PC-9 (cell line): ENCODE measurements around the gene ARMH4. TPM values are rescaled to one million over a fixed set of nuclear protein-coding genes. Genes with fewer than 3 reads are reported as not detected.

Experiments used
- BruUV-seq: library from RNA; stranded (reverse); fragments of 400-500 nt; replicated peaks from 2 replicates; lab custom pipeline; 2021; lab: Mats Ljungman, UMichigan
- CTCF ChIA-PET: fragments of 300-600 bp; sonication (Branson Sonifier 250); formaldehyde crosslinking; loops from one replicate; lab custom pipeline; 2022; ENCODE audit warnings: antibody characterized with exemption; lab: Charles Lee
- POLR2A ChIA-PET: fragments of 300-600 bp; sonication (Branson Sonifier 250); formaldehyde crosslinking; loops from one replicate; lab custom pipeline; 2022; ENCODE audit warnings: antibody characterized with exemption; ENCODE audit not compliant: unreplicated experiment; lab: Charles Lee
- DNase-seq, 2 experiments: peaks; one replicate each; pipeline versions ENCODE4 v3.0.0 to v3.0.0-alpha.2; 2015 to 2022; ENCODE audit warnings: mixed read lengths in 1 of 2
- H2AFZ ChIP-seq: fragments of 200-600 bp; sonication (generic); 2 replicates; pipeline ENCODE4 v1.8.1; 2017; ENCODE audit warnings: antibody characterized with exemption
- H3F3A ChIP-seq: fragments of 200-600 bp; sonication (generic); 2 replicates; pipeline ENCODE4 v1.8.1; 2017; ENCODE audit warnings: antibody characterized with exemption, mild to moderate bottlenecking, low read depth; ENCODE audit not compliant: insufficient read depth
- H3K27ac ChIP-seq: fragments of 200-600 bp; sonication (generic); 2 replicates; pipeline ENCODE4 v1.6.1; 2016; ENCODE audit warnings: mixed run types
- H3K27me3 ChIP-seq: fragments of 200-600 bp; sonication (generic); 2 replicates; pipeline ENCODE4 v1.6.1; 2016; ENCODE audit warnings: low read depth, mixed run types; ENCODE audit not compliant: insufficient read depth
- H3K36me3 ChIP-seq: fragments of 200-600 bp; sonication (generic); 2 replicates; pipeline ENCODE4 v1.6.1; 2016; ENCODE audit warnings: low read depth, mixed run types
- H3K4me1 ChIP-seq: fragments of 200-600 bp; sonication (generic); replicated peaks from 2 replicates; pipeline ENCODE4 v1.6.1; 2016; ENCODE audit warnings: mixed run types; ENCODE audit not compliant: insufficient read depth
- H3K4me2 ChIP-seq: fragments of 200-600 bp; sonication (generic); 2 replicates; pipeline ENCODE4 v1.6.1; 2017; ENCODE audit warnings: mixed run types
- H3K4me3 ChIP-seq: fragments of 200-600 bp; sonication (generic); 2 replicates; pipeline ENCODE4 v1.6.1; 2016; ENCODE audit warnings: mixed run types
- H3K79me2 ChIP-seq: fragments of 200-600 bp; sonication (generic); 2 replicates; pipeline ENCODE4 v1.6.1; 2017; ENCODE audit warnings: low read depth, mixed run types
- H3K9me2 ChIP-seq: fragments of 200-600 bp; sonication (generic); 2 replicates; pipeline ENCODE4 v1.8.1; 2017; ENCODE audit warnings: mild to moderate bottlenecking; ENCODE audit not compliant: insufficient read depth
- H3K9me3 ChIP-seq: fragments of 200-600 bp; sonication (generic); 2 replicates; pipeline ENCODE4 v1.8.1; 2016; ENCODE audit warnings: low read depth; ENCODE audit not compliant: insufficient read depth
- H4K20me1 ChIP-seq: fragments of 200-600 bp; sonication (generic); 2 replicates; pipeline ENCODE4 v1.8.1; 2017; ENCODE audit not compliant: insufficient read depth
- CTCF ChIP-seq: fragments of 200-600 bp; sonication (generic); conservative IDR thresholded peaks from 2 replicates; pipeline ENCODE4 v1.6.1; 2017; ENCODE audit warnings: mixed run types, antibody characterized with exemption, mild to moderate bottlenecking, moderate library complexity
- EZH2 ChIP-seq: fragments of 200-600 bp; sonication (generic); IDR thresholded peaks from 2 replicates; pipeline ENCODE4 v1.8.0; 2017; ENCODE audit warnings: antibody characterized with exemption, low read depth
- intact Hi-C: fragments of 100-400 bp; cut with micrococcal nuclease; formaldehyde crosslinking; loops from one replicate; pipeline ENCODE4 v1.10.0; 2022; ENCODE audit not compliant: unreplicated experiment
- total RNA-seq: library from RNA; stranded (reverse); gene quantifications from 2 replicates; pipeline ENCODE4 v1.2.3, GENCODE V29; 2021

Gene ARMH4
- total RNA-seq, 1 experiment from 2014 or later = not detected

- CTCF ChIA-PET = no interaction called here
- H3K9me2 ChIP-seq = no peaks in the 10 kb centered on the region
Measured at GRCh38 chr14:57999979-58000378, 152.0 kb downstream of the ARMH4 start.

GRCh38 chr14:57999471-57999870 lies 152.5 kb downstream of the ARMH4 start:
- H3K36me3 ChIP-seq = no peaks in the 10 kb centered on the region
- H3F3A ChIP-seq = no peaks in the 10 kb centered on the region
- no peak overlapping the region for H3K27ac ChIP-seq
- ChIA-PET CTCF (no interaction called here), POLR2A (no interaction called here)
- no peaks in the 10 kb centered on the region for H3K4me1 ChIP-seq
- TF ChIP-seq CTCF (no peak), EZH2 (no peak)
- H3K9me2 ChIP-seq = no peaks in the 10 kb centered on the region
- BruUV-seq = no TSS peak
- no peaks in the 10 kb centered on the region for H3K9me3 ChIP-seq
- no peak overlapping the region for H2AFZ ChIP-seq
- H3K4me2 ChIP-seq = no peak overlapping the region
- peaks cover 20% of the 10 kb centered on the region; the same call in 1 of the 2 replicates for H3K27me3 ChIP-seq
- no peaks in the 10 kb centered on the region for H4K20me1 ChIP-seq
- no peak overlapping the region for H3K4me3 ChIP-seq
- DNase-seq = no peak
- intact Hi-C loops = no loop called here
- H3K79me2 ChIP-seq = no peaks in the 10 kb centered on the region

More at GRCh38 chr14:57999979-58000378, 152.0 kb downstream of the ARMH4 start:
- intact Hi-C loops = no loop called here
- H3K4me1 ChIP-seq = no peaks in the 10 kb centered on the region
- BruUV-seq = no TSS peak
- H4K20me1 ChIP-seq = no peaks in the 10 kb centered on the region
- H3K9me3 ChIP-seq = no peaks in the 10 kb centered on the region
- no peaks in the 10 kb centered on the region for H3K36me3 ChIP-seq
- no peak overlapping the region for H3K4me2 ChIP-seq
- TF ChIP-seq EZH2 (no peak), CTCF (no peak)
- DNase-seq = no peak
- no peak overlapping the region for H2AFZ ChIP-seq
- no peak overlapping the region for H3K4me3 ChIP-seq
- no peak overlapping the region for H3K27ac ChIP-seq
- no peaks in the 10 kb centered on the region for H3K79me2 ChIP-seq
- peaks cover 20% of the 10 kb centered on the region; the same call in 1 of the 2 replicates for H3K27me3 ChIP-seq
- no peaks in the 10 kb centered on the region for H3F3A ChIP-seq
- POLR2A ChIA-PET = no interaction called here

GRCh38 chr14:57998766-57999165 lies 153.2 kb downstream of the ARMH4 start:
- H3K27ac ChIP-seq = no peak overlapping the region
- peaks cover 19% of the 10 kb centered on the region; the same call in 1 of the 2 replicates for H3K27me3 ChIP-seq
- H3K4me3 ChIP-seq = no peak overlapping the region
- H3K9me3 ChIP-seq = no peaks in the 10 kb centered on the region
- no peaks in the 10 kb centered on the region for H4K20me1 ChIP-seq
- ChIA-PET CTCF (no interaction called here), POLR2A (no interaction called here)
- no peaks in the 10 kb centered on the region for H3K79me2 ChIP-seq
- no peak overlapping the region for H3K4me2 ChIP-seq
- H3F3A ChIP-seq = no peaks in the 10 kb centered on the region
- H3K36me3 ChIP-seq = no peaks in the 10 kb centered on the region
- no peaks in the 10 kb centered on the region for H3K9me2 ChIP-seq
- intact Hi-C loops = no loop called here
- no peak for TF ChIP-seq CTCF
- no peak for TF ChIP-seq EZH2
- no peaks in the 10 kb centered on the region for H3K4me1 ChIP-seq
- DNase-seq = no peak
- no peak overlapping the region for H2AFZ ChIP-seq
- no TSS peak for BruUV-seq
